Sigmoid colon (tissue), 7 donors: Measurements from ENCODE around the gene DIAPH1. TPM values are rescaled to one million over a fixed set of nuclear protein-coding genes. Genes with fewer than 3 reads are reported as not detected.

Experiments
- DNase-seq: peaks from one replicate; pipeline ENCODE4 v3.0.0-alpha.2; 2019
- H3K27ac ChIP-seq, 4 donors: fragments of 200-600 bp; sonication (generic); one replicate each; pipeline ENCODE4 v1.5.1; 2016 to 2019; ENCODE audit warnings: mild to moderate bottlenecking in 1 of 4
- H3K27me3 ChIP-seq, 3 donors: fragments of 200-600 bp; sonication (generic); one replicate each; pipeline ENCODE4 v1.5.1; 2019; ENCODE audit warnings: mild to moderate bottlenecking in 1 of 3
- H3K36me3 ChIP-seq, 4 donors: fragments of 200-600 bp; sonication (generic); one replicate each; pipeline ENCODE4 v1.5.1; 2016 to 2019
- H3K4me1 ChIP-seq, 4 donors: fragments of 200-600 bp; sonication (generic); one replicate each; pipeline ENCODE4 v1.5.1; 2017 to 2019
- H3K4me3 ChIP-seq, 4 donors: fragments of 200-600 bp; sonication (generic); one replicate each; pipeline ENCODE4 v1.5.1; 2017 to 2019; ENCODE audit warnings: mild to moderate bottlenecking in 2 of 4, moderate library complexity in 1 of 4
- H3K9me3 ChIP-seq, 4 donors: fragments of 200-600 bp in 3 of 4; sonication (generic) in 3 of 4; one replicate each; pipeline versions ENCODE4 v1.5.1 to v1.6.1; 2013 to 2019
- EP300 ChIP-seq, 4 donors: sonication (generic); formaldehyde crosslinking; IDR thresholded peaks; one replicate each; pipeline ENCODE4 v1.6.1; 2017; ENCODE audit warnings: antibody characterized with exemption in 4 of 4
- POLR2A ChIP-seq, 2 donors: fragments of 450-650 bp; IDR thresholded peaks; one replicate each; pipeline ENCODE4 v1.6.1; 2016; ENCODE audit warnings: antibody characterized with exemption in 2 of 2, mild to moderate bottlenecking in 2 of 2, moderate library complexity in 2 of 2
- POLR2AphosphoS5 ChIP-seq, 4 donors: sonication (generic); formaldehyde crosslinking; IDR thresholded peaks; one replicate each; pipeline ENCODE4 v1.6.1; 2017; ENCODE audit warnings: antibody characterized with exemption in 4 of 4
- WGBS, 2 donors: extraction: QIAGEN DNeasy Blood & Tissue Kit; methylation state at CpG; one replicate each; pipeline ENCODE4 v1.1.7; 2013; 5-methylcytosine and 5-hydroxymethylcytosine counted together
- intact Hi-C: fragments of 100-400 bp; cut with DNase I; formaldehyde crosslinking; loops from one replicate; pipeline ENCODE4 v1.15.1; 2023
- polyA plus RNA-seq, 3 donors: library from polyadenylated mRNA; stranded (reverse); fragments of 200-250 nt; gene quantifications; one replicate each; pipeline ENCODE4 v1.2.3, GENCODE V29; 2013
- total RNA-seq, 4 donors: library from RNA; depleted of rRNA; stranded (reverse); fragments of >200 nt; gene quantifications; one replicate each; pipeline ENCODE4 v1.1.0, GENCODE V29; 2016
- TF ChIP-seq, protein P1 (sequence below), 4 experiments: fragments of 450-650 bp in 3 of 4; fragments of 200-600 bp in 1 of 4; IDR thresholded peaks; one replicate each; pipeline ENCODE4 v1.5.1; 2016 to 2019; ENCODE audit warnings: antibody characterized with exemption in 4 of 4, mild to moderate bottlenecking in 3 of 4, moderate library complexity in 2 of 4
- donor health status: healthy with polysubstance abuse.
- donor health status: Bipolar disorder and iron deficiency.
- donor health status: healthy.

DIAPH1 gene
- total and polyA plus RNA-seq, 7 donors: 14.4 to 105 (median 26.9) TPM

DNA sequence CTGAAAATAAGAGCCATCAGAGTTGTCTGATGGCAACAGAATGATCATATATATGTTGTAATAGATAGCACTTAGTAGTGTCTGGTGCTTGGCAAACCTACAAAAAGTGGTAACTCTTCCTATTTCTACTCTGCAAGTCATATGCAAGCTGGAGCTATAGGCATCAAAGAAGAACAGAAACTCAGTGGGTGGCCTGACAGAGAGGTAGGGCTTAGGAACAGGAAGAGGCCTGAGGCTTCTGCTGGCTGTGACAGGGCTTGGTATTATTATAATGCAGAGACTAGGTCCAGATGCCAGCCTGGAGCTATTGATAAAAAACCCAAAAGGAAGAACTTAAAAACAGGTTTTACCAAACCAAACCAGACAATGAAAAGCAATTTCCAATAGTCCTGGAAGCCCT is 4.4 kb upstream of the DIAPH1 start:
- TF ChIP-seq, protein P1, sequence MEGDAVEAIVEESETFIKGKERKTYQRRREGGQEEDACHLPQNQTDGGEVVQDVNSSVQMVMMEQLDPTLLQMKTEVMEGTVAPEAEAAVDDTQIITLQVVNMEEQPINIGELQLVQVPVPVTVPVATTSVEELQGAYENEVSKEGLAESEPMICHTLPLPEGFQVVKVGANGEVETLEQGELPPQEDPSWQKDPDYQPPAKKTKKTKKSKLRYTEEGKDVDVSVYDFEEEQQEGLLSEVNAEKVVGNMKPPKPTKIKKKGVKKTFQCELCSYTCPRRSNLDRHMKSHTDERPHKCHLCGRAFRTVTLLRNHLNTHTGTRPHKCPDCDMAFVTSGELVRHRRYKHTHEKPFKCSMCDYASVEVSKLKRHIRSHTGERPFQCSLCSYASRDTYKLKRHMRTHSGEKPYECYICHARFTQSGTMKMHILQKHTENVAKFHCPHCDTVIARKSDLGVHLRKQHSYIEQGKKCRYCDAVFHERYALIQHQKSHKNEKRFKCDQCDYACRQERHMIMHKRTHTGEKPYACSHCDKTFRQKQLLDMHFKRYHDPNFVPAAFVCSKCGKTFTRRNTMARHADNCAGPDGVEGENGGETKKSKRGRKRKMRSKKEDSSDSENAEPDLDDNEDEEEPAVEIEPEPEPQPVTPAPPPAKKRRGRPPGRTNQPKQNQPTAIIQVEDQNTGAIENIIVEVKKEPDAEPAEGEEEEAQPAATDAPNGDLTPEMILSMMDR (IDR thresholded peaks at IDR 0.05): no peak
- TF ChIP-seq EP300 (IDR thresholded peaks at IDR 0.05) (no peak), POLR2AphosphoS5 (IDR thresholded peaks at IDR 0.05) (no peak), POLR2A (IDR thresholded peaks at IDR 0.05) (no peak)
- Histone ChIP-seq H3K4me1 (peaks cover 0 to 8% (median 5%) of the 10 kb centered on the region in 4 donors), H3K27ac (no peak overlapping the region), H3K4me3 (no peak overlapping the region), H3K27me3 (no peaks in the 10 kb centered on the region), H3K9me3 (no peaks in the 10 kb centered on the region), H3K36me3 (peaks cover 22 to 77% (median 42%) of the 10 kb centered on the region in 4 donors)
- no peak for DNase-seq
- intact Hi-C loops: no loop called here

DNA sequence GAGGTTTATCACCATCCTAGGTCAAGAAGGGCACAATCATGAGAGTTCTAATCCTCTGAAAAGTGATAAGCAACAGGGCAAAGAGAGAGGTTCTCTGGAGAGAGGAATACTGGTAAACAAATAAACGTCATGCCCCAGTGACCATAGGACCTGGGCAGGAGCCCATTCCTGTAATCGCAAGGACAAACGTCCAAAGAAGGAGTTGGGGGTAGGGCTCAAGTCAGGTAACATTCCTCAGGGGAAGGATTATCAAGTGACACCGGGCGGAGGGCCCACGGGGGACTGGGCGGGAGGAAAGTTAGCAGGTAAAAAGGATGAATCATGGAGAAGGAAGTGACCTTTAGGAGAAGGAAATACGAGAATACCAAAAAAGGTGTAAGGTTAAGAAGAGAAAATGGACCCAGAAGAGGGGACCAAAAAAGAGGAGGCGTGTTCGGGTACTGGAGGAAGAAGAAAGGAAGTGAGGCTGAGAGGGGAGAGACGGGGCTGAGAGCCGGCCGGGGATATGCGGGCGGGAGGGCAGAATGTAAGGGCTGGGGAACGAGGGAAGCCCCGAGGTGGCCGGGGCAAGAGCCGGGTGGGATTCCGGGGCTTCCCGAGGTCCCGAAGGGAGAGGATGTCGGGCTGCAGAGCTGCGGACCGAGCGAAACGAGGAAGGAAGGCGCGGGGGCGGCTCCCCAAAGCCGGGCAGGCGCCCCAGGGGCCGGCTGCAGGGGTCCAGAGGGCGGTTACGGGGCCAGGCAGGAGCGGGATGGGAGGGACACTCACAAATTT is 583 bp downstream of the DIAPH1 start:
- TF ChIP-seq, protein P1 (IDR thresholded peaks at IDR 0.05): no peak
- no peak for TF ChIP-seq EP300 (IDR thresholded peaks at IDR 0.05)
- no peak for TF ChIP-seq POLR2AphosphoS5 (IDR thresholded peaks at IDR 0.05)
- no peak for TF ChIP-seq POLR2A (IDR thresholded peaks at IDR 0.05)
- intact Hi-C loops: no loop called here
- H3K36me3 ChIP-seq: peaks cover 12 to 28% (median 16%) of the 10 kb centered on the region in 4 donors
- H3K9me3 ChIP-seq: no peaks in the 10 kb centered on the region
- no peaks in the 10 kb centered on the region for H3K27me3 ChIP-seq
- H3K27ac ChIP-seq: peak overlapping the region; percentile 81 to 89 (median 84)
- DNase-seq: no peak
- peak overlapping the region; percentile 69 to 92 (median 79) for H3K4me3 ChIP-seq
- 1% methylated on average over 36 of the region's 36 CpGs for WGBS, 2 donors
- H3K4me1 ChIP-seq: peaks cover 0 to 24% (median 18%) of the 10 kb centered on the region in 4 donors

DNA sequence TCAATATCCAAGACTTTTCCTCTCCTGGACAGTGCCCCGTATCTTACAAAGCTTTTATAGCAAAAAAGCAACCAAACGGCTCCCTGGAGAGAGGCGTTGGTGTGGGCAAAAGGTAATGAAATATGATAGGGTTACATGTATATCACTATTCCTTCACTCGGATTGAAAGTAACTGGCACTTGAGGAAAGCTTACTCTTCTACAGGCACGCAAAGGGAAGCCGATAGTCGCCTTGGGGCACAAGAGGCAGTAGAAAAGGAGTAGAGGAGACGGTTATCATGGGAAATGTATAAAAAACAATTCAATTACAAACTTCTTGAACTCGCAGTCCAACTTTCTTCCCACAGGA is 1.1 kb downstream of the DIAPH1 start:
- H3K9me3 ChIP-seq: no peaks in the 10 kb centered on the region
- peak overlapping the region in 3 of 4 donors; percentile 76 to 92 (median 82) for H3K4me3 ChIP-seq
- intact Hi-C loops: no loop called here
- 2 to 5% methylated on average over 9 of the region's 9 CpGs for WGBS, 2 donors
- no peak for DNase-seq
- peaks cover 0 to 24% (median 18%) of the 10 kb centered on the region in 4 donors for H3K4me1 ChIP-seq
- H3K27ac ChIP-seq: peak overlapping the region; percentile 81 to 89 (median 84)
- TF ChIP-seq POLR2AphosphoS5 (IDR thresholded peaks at IDR 0.05) (no peak), EP300 (IDR thresholded peaks at IDR 0.05) (no peak), POLR2A (IDR thresholded peaks at IDR 0.05) (no peak)
- TF ChIP-seq, protein P1 (IDR thresholded peaks at IDR 0.05): no peak
- H3K27me3 ChIP-seq: no peaks in the 10 kb centered on the region
- peaks cover 12 to 23% (median 13%) of the 10 kb centered on the region in 4 donors for H3K36me3 ChIP-seq

DNA sequence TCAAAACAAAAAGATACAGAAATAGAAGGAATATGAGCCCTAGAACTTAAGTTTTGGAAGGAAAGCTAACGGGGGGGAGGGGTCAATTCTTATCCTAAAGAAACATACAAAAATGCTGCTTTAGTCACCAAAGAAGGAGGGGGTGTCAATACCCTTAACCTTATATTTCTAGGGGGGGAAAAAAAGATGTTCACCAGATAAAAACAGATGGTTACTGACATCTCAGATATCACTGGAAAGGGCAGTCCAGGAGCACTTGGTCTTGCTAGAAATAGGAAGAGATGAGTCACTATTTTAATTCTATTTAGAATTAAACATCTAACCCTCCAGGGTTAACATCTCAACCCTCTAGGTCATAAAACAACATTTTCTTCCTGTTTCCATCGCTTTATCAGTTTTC is 1.7 kb downstream of the DIAPH1 start:
- Histone ChIP-seq H3K4me3 (no peak overlapping the region), H3K27ac (peak overlapping the region; percentile 81 to 89 (median 84)), H3K27me3 (no peaks in the 10 kb centered on the region), H3K4me1 (peaks cover 0 to 24% (median 18%) of the 10 kb centered on the region in 4 donors), H3K9me3 (no peaks in the 10 kb centered on the region), H3K36me3 (peaks cover 7 to 17% (median 12%) of the 10 kb centered on the region in 4 donors)
- WGBS, 2 donors: 30 to 54% methylated on average over 2 of the region's 2 CpGs
- TF ChIP-seq, protein P1 (IDR thresholded peaks at IDR 0.05): no peak
- TF ChIP-seq POLR2AphosphoS5 (IDR thresholded peaks at IDR 0.05) (no peak), EP300 (IDR thresholded peaks at IDR 0.05) (no peak), POLR2A (IDR thresholded peaks at IDR 0.05) (no peak)
- no peak for DNase-seq
- intact Hi-C loops: no loop called here
